ENCODE results near the gene LCN15.
"Not testable (repeated sequence)": the region's sequence is repeated elsewhere in the genome, so short reads cannot be mapped to it uniquely, and the experiment has no call there.

LCN15 gene

GRCh38 chr9:136792321-136793085 lies 28.2 kb upstream of the LCN15 start:
- no peak for TF ChIP-seq CTCF (IDR thresholded peaks at IDR 0.05; ENCODE audit: extremely low read depth, missing control alignments)
- no peak for DNase-seq (ENCODE audit: low spot score)

- DNase-seq (ENCODE audit: low spot score), result no peak
- TF ChIP-seq CTCF (IDR thresholded peaks at IDR 0.05; ENCODE audit: extremely low read depth, missing control alignments), result peak; percentile 74
Observed at GRCh38 chr9:136791516-136792276, 27.4 kb upstream of the LCN15 start.

GRCh38 chr9:136790640-136791515 lies 26.6 kb upstream of the LCN15 start, which contains the start of gene TMEM141:
Gene TMEM141 (plus strand): TSS chr9:136791344. CDS start chr9:136791371, 27 bp downstream.
- TF ChIP-seq CTCF (IDR thresholded peaks at IDR 0.05; ENCODE audit: extremely low read depth, missing control alignments), result no peak
- peak; percentile 99 for DNase-seq (ENCODE audit: low spot score)

GRCh38 chr9:136789523-136789937 lies 25.2 kb upstream of the LCN15 start:
- no peak for DNase-seq (ENCODE audit: low spot score)
- no peak for TF ChIP-seq CTCF (IDR thresholded peaks at IDR 0.05; ENCODE audit: extremely low read depth, missing control alignments)

- not testable (repeated sequence) for DNase-seq (ENCODE audit: low spot score)
Observed at GRCh38 chr9:136788644-136789522, 24.6 kb upstream of the LCN15 start.

- peak; percentile 68 for DNase-seq (ENCODE audit: low spot score)
- peak; percentile 50 for TF ChIP-seq CTCF (IDR thresholded peaks at IDR 0.05; ENCODE audit: extremely low read depth, missing control alignments)
Observed at GRCh38 chr9:136787690-136788400, 23.5 kb upstream of the LCN15 start.

- DNase-seq (ENCODE audit: low spot score), result not testable (repeated sequence)
Observed at GRCh38 chr9:136786983-136787382, 22.7 kb upstream of the LCN15 start.
